GM21786 (cell line): ENCODE data around the gene RGR.

Experiments used
- ATAC-seq: cut with Tn5 transposase; IDR thresholded peaks from one replicate; pipeline ENCODE4 v1.9.1; 2021; ENCODE audit not compliant: unreplicated experiment

Gene RGR

DNA sequence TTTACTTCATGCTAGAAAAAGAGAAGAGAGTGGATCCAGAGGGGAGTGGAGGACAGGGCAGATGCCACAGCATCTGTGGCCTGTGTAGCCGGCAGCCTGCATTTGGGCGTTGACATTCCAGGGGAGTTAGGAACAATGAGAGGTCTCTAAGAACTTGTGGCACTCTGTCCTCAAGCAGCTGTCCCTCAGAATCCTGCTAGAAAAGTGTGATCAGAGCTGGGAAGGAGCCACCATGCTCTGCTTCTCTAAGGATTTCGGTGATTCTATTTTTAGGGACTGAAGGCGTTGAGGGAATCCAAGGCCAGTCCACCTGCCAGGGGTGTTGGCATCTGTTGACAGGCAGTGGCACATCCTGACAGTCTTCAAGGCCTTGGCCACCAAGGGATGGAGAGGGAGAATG is 27.1 kb upstream of the RGR start:
- ATAC-seq, result no peak

GRCh38 chr10:84221916-84222315 is 22.9 kb upstream of the RGR start:
- no peak for ATAC-seq

DNA sequence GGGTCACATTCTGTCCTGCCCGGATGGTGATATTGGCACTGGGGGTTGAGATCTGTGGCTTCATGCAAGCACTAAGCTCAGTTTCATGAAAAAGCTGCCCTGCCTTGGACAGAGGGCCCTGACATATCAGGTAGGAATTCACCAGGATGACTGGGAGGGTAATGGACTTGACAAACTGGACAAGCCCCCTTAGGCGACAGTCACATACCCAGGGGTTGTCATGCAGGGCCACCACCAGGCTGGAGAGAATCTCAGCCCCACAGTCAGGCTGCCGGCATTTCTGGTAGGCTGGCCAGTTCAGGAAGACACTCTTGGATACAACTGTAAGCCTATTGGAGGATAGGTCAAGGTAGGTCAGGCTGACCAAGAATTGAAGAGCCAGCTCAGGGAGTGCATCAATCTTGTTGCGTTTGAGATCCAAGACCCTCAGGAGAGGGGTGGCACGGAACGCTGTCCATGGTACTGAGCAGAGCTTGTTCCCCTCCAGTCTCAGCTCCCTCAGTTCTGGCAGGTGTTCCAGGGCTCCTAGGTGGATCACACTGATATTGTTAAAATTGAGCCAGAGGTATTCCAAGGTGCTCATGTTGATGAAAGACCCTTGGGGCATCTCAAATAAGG is 20.3 kb upstream of the RGR start:
- ATAC-seq, result no peak

- no peak for ATAC-seq
These were observed 19.3 kb upstream of the RGR start, which contains the start of gene LRIT2 for GRCh38 chr10:84225427-84226173. Gene LRIT2 (minus strand): TSS chr10:84225544. CDS start chr10:84225520, 24 bp downstream.

GRCh38 chr10:84226616-84227015 is 18.2 kb upstream of the RGR start:
- ATAC-seq, result no peak

GRCh38 chr10:84227810-84228209 is 17.0 kb upstream of the RGR start:
- ATAC-seq, result no peak

DNA sequence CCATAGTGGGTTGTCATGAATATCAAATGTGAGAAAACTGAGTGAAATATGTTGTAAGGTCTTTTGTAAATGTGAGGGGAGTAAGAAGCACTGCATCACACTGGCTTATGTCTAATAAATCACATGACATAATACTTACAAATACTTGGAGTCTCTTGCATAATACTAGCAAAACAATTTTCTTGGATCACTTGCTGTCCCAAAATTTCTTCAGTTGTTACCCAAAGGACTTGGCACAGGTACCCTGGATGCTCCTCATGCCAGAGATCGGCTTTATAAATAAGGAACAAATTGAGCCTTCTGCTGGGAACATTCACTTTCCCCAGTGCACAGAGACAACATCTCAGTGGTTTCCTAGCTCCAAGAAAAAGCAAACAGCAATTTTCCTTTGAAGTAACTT is 14.5 kb upstream of the RGR start:
- no peak for ATAC-seq

DNA sequence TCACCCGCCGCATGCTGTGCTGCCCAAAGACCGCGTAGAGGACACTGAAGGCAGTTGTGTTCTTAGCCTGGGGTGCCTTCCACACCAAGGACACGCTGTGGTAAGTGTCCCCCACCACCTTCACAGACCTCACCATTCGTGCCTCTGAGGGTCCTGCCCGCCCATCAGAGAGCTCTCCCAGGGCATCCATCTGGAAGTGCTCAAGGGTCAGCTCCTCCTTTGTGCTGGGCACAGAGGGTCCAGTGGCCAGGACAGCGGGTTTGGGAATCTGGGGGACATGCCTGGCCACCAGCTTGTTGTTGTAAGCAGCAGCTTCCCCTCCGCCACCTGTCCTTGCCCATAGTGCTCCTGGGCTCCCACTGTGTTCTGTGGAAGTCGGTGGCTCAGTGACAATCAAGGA is 12.5 kb upstream of the RGR start:
- no peak for ATAC-seq

DNA sequence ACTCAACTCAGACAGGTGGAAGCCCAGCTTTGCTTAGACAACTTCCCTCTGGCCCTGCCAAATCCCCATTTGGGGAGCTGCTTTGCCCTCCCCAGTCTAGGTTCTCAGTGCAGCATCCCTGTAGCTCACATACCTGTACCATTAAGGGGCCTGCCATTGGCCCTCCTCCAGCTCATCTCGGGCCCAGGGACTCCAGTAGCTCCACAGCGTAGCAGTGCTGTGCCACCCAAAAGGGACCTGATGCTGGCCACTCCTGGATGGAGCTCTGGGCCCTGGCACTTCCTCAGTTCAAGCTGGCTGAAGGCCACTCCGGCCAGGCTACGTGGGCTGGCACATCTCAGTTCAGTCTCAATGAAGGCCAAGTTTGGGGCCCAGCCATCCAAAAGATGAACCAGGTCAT is 10.9 kb upstream of the RGR start:
- ATAC-seq, result no peak

- no peak for ATAC-seq
These were observed 10.4 kb upstream of the RGR start for GRCh38 chr10:84234479-84234878.

- ATAC-seq, result no peak
These were observed 9.8 kb upstream of the RGR start for GRCh38 chr10:84235096-84235495.

DNA sequence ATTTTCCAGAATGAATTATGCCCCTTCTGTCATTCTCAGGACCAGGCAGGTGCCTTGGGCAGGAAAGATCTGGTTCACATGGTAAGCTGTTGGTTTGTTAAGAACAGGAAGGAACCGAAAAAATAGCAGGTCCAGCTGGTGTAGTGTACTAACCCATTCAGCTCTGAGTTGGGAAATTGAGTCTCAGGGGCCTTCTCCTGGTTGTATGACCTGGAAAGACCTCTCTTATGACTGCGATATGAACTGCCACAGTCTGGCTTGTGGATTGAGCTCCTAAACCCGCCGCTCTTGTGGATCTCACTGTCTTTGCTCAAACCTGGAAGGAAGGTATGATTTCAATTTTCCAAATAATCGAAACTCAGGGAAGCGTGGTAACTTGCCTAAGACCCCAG is 8.1 kb upstream of the RGR start:
- no peak for ATAC-seq

GRCh38 chr10:84237199-84238051 is 7.4 kb upstream of the RGR start:
- ATAC-seq, result no peak

DNA sequence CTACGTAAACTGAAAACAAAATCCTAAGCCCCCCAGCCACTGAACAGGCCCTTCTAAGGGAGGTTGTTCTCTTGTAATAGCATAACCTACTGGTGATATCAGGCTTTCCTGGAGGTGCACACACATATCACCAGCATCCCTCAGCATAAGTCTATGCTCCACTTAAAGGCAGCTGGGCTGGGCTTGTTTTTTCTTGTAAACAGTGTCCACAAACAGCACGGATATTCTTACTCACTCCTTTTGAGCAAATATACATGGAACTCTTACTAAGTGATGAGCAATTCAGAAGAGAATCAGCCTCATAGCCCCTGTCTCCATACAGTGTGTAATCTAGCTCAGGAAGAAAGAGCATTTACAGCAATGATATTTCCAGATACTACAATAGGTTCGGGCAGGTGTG is 5.9 kb upstream of the RGR start:
- no peak for ATAC-seq

- no peak for ATAC-seq
These were observed 3.6 kb upstream of the RGR start, which contains the start of gene LRIT1 for GRCh38 chr10:84241185-84241790. Gene LRIT1 (minus strand): TSS chr10:84241546. CDS start chr10:84241439, 107 bp downstream.

DNA sequence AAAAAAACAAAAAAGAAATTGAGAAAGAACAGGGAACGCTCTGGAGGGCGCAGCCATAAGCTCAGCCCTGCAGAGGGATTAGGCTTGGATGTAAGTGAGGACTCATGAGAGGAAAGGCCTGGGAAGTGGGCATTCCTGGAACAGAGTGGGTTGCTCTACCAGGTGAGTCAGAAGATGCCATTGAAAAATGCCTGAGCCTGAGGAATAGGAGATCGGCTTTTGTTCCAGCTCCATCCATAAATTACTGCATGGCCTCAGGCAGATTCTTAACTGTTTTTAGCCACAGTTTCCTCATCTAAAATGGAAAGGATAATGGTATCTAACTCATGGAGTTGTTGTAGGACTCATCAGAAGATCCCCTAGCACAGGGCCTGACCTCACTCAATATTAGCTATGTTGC is 1.1 kb upstream of the RGR start:
- no peak for ATAC-seq

DNA sequence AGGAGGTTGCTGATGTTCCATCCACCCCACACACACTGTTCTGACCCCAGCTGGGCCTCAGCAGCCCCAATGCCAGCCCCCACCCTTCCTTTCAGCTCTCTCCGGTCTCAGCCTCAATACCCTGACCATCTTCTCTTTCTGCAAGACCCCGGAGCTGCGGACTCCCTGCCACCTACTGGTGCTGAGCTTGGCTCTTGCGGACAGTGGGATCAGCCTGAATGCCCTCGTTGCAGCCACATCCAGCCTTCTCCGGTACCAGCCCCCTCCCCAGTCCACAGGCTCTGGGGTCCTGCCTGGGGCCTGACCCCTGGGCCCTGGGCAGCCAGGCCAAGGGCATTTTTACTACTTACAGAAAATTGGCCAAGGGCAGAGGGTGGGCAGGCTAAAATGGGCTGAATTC is 2.6 kb downstream of the RGR start:
- no peak for ATAC-seq

DNA sequence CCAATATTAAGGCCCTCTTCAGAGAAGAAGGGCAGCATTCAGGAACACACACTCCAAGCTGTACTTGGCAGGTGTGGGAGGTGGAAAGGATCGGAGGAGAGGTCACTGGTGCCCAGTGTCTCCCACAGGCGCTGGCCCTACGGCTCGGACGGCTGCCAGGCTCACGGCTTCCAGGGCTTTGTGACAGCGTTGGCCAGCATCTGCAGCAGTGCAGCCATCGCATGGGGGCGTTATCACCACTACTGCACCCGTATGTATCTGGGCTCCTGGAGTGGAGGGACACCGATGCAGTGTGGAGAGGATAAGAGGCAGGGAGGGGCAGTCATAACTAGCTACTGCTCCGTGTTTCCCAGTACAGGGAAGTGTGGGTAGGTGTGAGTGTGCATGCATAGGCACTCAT is 3.9 kb downstream of the RGR start:
- no peak for ATAC-seq

DNA sequence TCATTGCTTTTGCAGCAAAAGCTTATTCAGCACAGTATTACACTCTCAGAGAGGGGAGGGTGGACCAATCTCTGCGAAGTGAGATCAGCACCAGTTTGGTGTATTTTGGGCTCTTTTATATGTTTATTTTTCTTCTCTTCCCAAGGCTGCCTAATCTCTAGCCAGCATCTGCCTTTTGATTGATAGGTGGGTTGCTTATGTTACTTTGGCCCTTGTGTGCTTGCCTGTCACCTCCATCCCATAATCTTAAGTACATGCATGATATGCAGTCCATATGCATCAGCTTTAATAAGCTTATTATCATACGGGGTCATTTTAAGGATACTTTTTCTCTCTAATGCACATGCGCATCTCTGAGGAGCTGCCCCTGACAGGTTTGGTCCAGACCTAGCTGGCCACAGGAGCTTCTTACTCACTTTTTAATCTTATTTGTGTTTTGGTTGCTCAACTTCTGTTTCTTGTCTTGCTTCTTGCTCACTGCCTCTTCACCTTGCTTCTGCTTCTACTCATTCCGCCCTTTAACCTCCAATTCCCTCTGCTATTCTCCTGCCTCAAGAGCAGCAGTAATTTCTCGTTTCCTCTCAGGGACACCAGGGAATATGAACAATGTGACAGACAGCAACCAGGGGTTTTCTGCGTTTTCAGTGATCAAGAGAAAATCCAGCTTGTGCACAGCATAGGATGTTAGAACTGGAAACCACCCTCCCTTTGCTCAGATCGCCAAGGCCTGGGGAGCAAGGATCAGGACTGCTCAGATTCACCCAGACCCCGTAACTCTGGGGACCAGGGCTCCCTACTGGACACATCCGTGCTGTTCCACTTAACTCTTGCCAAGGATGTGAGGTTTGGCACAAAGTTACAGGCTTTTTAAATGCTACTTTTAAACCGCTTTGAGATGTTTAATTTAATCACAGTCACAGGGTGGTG is 10.0 kb downstream of the RGR start:
- no peak for ATAC-seq
